Neural cell (in vitro differentiated cells): ENCODE data around the gene SH3PXD2A. TPM values are rescaled to one million over a fixed set of nuclear protein-coding genes. Genes with fewer than 3 reads are reported as not detected.

Experiments
- H2AFZ ChIP-seq: fragments of 200-600, 300-800 bp; sonication (generic), shearing (Covaris generic); 2 replicates; pipeline ENCODE4 v1.6.0; 2014; ENCODE audit warnings: low read depth, mild to moderate bottlenecking, antibody characterized with exemption, low read length, moderate library complexity
- H3F3A ChIP-seq: fragments of 200-600 bp; shearing (Covaris generic); 2 replicates; pipeline ENCODE4 v1.6.1; 2016; ENCODE audit warnings: mild to moderate bottlenecking, moderate library complexity, mixed read lengths, antibody characterized with exemption, low read length; ENCODE audit not compliant: insufficient read depth, poor library complexity, severe bottlenecking
- H3K27ac ChIP-seq: fragments of 200-600, 300-800 bp; sonication (generic), shearing (Covaris generic); 2 replicates; pipeline ENCODE4 v1.5.1; 2014; ENCODE audit warnings: mild to moderate bottlenecking, low read length, moderate library complexity
- H3K27me3 ChIP-seq: fragments of 300-800, 200-600 bp; sonication (generic), shearing (Covaris generic); 2 replicates; pipeline ENCODE4 v1.6.0; 2014; ENCODE audit warnings: mild to moderate bottlenecking, low read depth, low read length, moderate library complexity; ENCODE audit not compliant: insufficient read depth
- H3K36me3 ChIP-seq: fragments of 300-800, 200-600 bp; sonication (generic), shearing (Covaris generic); 2 replicates; pipeline ENCODE4 v1.5.1; 2014; ENCODE audit warnings: mild to moderate bottlenecking, antibody characterized with exemption, low read length, moderate library complexity; ENCODE audit not compliant: insufficient read depth
- H3K4me2 ChIP-seq: fragments of 300-800, 200-600 bp; sonication (generic), shearing (Covaris generic); 2 replicates; pipeline ENCODE4 v1.6.0; 2014; ENCODE audit warnings: mild to moderate bottlenecking, low read length
- H3K4me3 ChIP-seq: fragments of 300-800, 200-600 bp; sonication (generic), shearing (Covaris generic); 2 replicates; pipeline ENCODE4 v1.5.1; 2014; ENCODE audit warnings: mild to moderate bottlenecking, low read length, moderate library complexity
- H3K79me2 ChIP-seq: fragments of 200-600 bp; shearing (Covaris generic); replicated peaks from 2 replicates; pipeline ENCODE4 v1.6.0; 2014; ENCODE audit warnings: mild to moderate bottlenecking, low read length, moderate library complexity; ENCODE audit not compliant: insufficient read depth
- H3K9ac ChIP-seq: fragments of 300-800, 200-600 bp; sonication (generic), shearing (Covaris generic); 2 replicates; pipeline ENCODE4 v1.6.1; 2016; ENCODE audit warnings: mild to moderate bottlenecking, low read length, mixed read lengths
- H3K9me2 ChIP-seq: fragments of 200-600 bp; shearing (Covaris generic); 2 replicates; pipeline ENCODE4 v1.6.1; 2016; ENCODE audit warnings: mild to moderate bottlenecking, low read length, mixed read lengths; ENCODE audit not compliant: insufficient read depth
- H3K9me3 ChIP-seq: fragments of 200-600, 300-800 bp; sonication (generic), shearing (Covaris generic); 2 replicates; pipeline ENCODE4 v1.6.1; 2016; ENCODE audit warnings: mild to moderate bottlenecking, mixed run types, low read length, moderate library complexity, mixed read lengths
- H4K20me1 ChIP-seq: fragments of 200-600 bp; shearing (Covaris generic); 2 replicates; pipeline ENCODE4 v1.6.1; 2016; ENCODE audit warnings: mild to moderate bottlenecking, mixed run types; ENCODE audit not compliant: insufficient read depth
- CTCF ChIP-seq: fragments of 450-650 bp; IDR thresholded peaks from 2 replicates; pipeline ENCODE4 v1.5.1; 2014; ENCODE audit warnings: antibody characterized with exemption, mild to moderate bottlenecking, moderate library complexity; ENCODE audit not compliant: poor library complexity, severe bottlenecking
- EP300 ChIP-seq: fragments of 450-650 bp; conservative IDR thresholded peaks from 2 replicates; pipeline ENCODE4 v1.6.1; 2014; ENCODE audit warnings: antibody characterized with exemption, mild to moderate bottlenecking, moderate library complexity; ENCODE audit not compliant: poor library complexity, severe bottlenecking
- EZH2 ChIP-seq: fragments of 200-600, 300-800 bp; shearing (Covaris generic), sonication (generic); IDR thresholded peaks from 2 replicates; pipeline ENCODE4 v1.6.1; 2014; ENCODE audit warnings: antibody characterized with exemption, low read length, borderline replicate concordance, mild to moderate bottlenecking; ENCODE audit not compliant: insufficient read depth, poor library complexity, severe bottlenecking
- MXI1 ChIP-seq: fragments of 450-650 bp; conservative IDR thresholded peaks from 2 replicates; pipeline ENCODE4 v1.6.1; 2014; ENCODE audit warnings: antibody characterized with exemption, mild to moderate bottlenecking; ENCODE audit not compliant: poor library complexity, severe bottlenecking
- POLR2AphosphoS5 ChIP-seq: IDR thresholded peaks from 2 replicates; pipeline ENCODE4 v1.6.1; 2012
- RAD21 ChIP-seq: fragments of 450-650 bp; conservative IDR thresholded peaks from 2 replicates; pipeline ENCODE4 v1.6.1; 2014; ENCODE audit warnings: antibody characterized with exemption, mild to moderate bottlenecking, moderate library complexity
- REST ChIP-seq: IDR thresholded peaks from 2 replicates; pipeline ENCODE4 v1.6.1; 2012; ENCODE audit warnings: borderline replicate concordance
- SMC3 ChIP-seq: fragments of 450-650 bp; conservative IDR thresholded peaks from 2 replicates; pipeline ENCODE4 v1.6.1; 2014; ENCODE audit warnings: antibody characterized with exemption, mild to moderate bottlenecking, moderate library complexity; ENCODE audit not compliant: poor library complexity
- TAF1 ChIP-seq: IDR thresholded peaks from 2 replicates; pipeline ENCODE4 v1.6.1; 2012; ENCODE audit warnings: low read depth
- polyA plus RNA-seq: library from polyadenylated mRNA; depleted of rRNA; stranded (reverse); fragments of >200 nt; gene quantifications from 2 replicates; pipeline ENCODE4 v1.2.3, GENCODE V29; 2014

SH3PXD2A gene
- polyA plus RNA-seq, 1 donor from 2014 or later: 5.2 TPM

GRCh38 chr10:103637927-103638557 is 217.3 kb downstream of the SH3PXD2A start:
- H3K4me2 ChIP-seq: no peak overlapping the region
- H3K36me3 ChIP-seq: no peaks in the 10 kb centered on the region
- no peaks in the 10 kb centered on the region for H3K9me3 ChIP-seq
- no peaks in the 10 kb centered on the region for H3F3A ChIP-seq
- no peak overlapping the region for H3K27ac ChIP-seq
- H3K27me3 ChIP-seq: no peaks in the 10 kb centered on the region
- H2AFZ ChIP-seq: no peak overlapping the region
- H3K4me3 ChIP-seq: no peak overlapping the region
- no peaks in the 10 kb centered on the region for H3K9me2 ChIP-seq
- H3K79me2 ChIP-seq: no peaks in the 10 kb centered on the region
- H4K20me1 ChIP-seq: no peaks in the 10 kb centered on the region
- H3K9ac ChIP-seq: no peak overlapping the region
- TF ChIP-seq TAF1: no peak
- TF ChIP-seq SMC3: no peak
- no peak for TF ChIP-seq CTCF
- no peak for TF ChIP-seq POLR2AphosphoS5
- no peak for TF ChIP-seq EZH2

- Histone ChIP-seq H3K79me2 (no peaks in the 10 kb centered on the region), H3K4me3 (no peak overlapping the region), H3K27ac (no peak overlapping the region), H3K9me3 (no peaks in the 10 kb centered on the region), H4K20me1 (no peaks in the 10 kb centered on the region), H3K9ac (no peak overlapping the region), H3F3A (no peaks in the 10 kb centered on the region), H3K36me3 (no peaks in the 10 kb centered on the region), H3K27me3 (no peaks in the 10 kb centered on the region), H3K9me2 (no peaks in the 10 kb centered on the region), H3K4me2 (no peak overlapping the region), H2AFZ (no peak overlapping the region)
- no peak for TF ChIP-seq RAD21
- no peak for TF ChIP-seq POLR2AphosphoS5
- no peak for TF ChIP-seq EP300
- no peak for TF ChIP-seq CTCF
- no peak for TF ChIP-seq SMC3
- TF ChIP-seq TAF1: no peak
- no peak for TF ChIP-seq EZH2
- no peak for TF ChIP-seq MXI1
- no peak for TF ChIP-seq REST
Measured at GRCh38 chr10:103637011-103637410, 218.4 kb downstream of the SH3PXD2A start.
